ENCODE measurements around the gene PDZD2.

DNA sequence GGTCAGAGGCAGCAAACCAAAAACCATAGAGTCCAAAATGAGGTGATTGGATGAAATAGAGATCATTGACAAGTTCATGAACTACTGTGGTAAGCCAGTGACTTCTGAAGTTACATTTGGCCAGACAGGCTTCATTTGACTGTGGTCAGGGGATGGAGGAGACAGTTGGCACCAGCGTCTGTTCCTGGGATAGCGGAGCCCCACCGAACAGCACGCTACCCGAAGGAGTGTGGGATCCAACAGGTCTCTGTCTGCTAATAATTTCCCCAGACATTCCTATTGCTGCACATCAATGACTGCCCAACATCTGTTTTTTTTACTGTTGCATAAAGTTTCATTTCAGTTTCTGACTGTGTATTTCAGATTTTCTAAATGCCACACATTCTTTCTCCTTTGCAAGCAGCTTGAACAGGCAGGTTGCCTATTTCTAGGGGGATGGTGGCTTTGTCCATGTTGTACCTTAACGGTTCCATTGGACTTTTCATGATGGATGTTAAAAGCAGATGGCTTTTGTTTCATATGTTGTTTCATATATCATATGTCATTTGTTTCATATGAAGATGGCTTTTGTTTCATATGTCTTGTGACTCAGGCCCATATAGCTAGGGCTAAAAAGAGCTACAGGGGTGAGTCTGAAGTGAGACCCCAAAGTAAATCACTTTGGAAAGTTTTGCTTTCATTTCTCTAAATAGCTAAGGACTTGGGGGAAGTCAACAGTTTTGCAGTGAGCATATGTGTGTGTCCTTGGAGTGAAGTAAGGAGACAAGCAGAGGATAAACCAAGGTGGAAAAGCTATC lies 354.4 kb downstream of the PDZD2 start:
- TF ChIP-seq SUZ12 (IDR thresholded peaks at IDR 0.05; ENCODE audit: extremely low read depth, insufficient read depth, insufficient read length) (no peak), ZNF274 (IDR thresholded peaks at IDR 0.05; ENCODE audit: low read depth, low read length) (no peak), YY1 (IDR thresholded peaks at IDR 0.05; ENCODE audit: insufficient read depth, insufficient read length) (no peak)

All from NT2/D1 (cell line).